GM21423 (cell line): ENCODE measurements around the gene CAMSAP1.

ENCODE experiments used
- ATAC-seq: cut with Tn5 transposase; IDR thresholded peaks from one replicate; pipeline ENCODE4 v1.9.1; 2021; ENCODE audit warnings: mild to moderate bottlenecking, moderate library complexity; ENCODE audit not compliant: unreplicated experiment

Gene CAMSAP1

DNA sequence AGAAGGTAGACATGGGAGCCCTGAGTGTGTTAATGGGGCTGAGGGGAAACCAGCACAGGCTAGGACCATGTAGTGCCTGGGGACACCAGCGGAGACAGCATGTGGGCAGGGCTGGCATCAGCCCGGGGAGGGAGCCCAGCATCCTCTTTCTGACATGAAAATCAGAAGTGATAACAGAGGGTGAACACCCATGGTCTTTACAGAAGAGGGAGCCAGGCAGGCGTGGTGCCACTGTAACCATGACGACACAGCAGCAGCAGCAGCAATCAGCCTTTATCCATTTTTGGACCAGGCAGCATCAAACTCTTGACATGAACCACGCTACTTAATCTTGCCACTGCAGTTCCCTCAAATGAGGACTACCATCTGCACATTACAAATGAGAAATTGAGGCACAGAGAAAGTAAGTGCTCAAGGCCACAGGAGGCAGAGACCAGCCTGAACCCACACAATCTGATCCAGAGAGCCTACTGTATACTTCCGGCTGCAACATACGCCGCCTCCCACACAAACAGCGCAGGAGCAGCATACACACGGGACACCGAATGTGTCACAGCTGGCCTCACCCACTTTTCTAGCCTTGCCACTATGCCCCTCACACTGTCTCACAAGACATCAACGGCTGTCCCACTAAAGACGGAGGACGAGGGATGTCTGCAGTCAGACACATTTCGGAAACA, 23.8 kb downstream of the CAMSAP1 start:
- no peak for ATAC-seq

DNA sequence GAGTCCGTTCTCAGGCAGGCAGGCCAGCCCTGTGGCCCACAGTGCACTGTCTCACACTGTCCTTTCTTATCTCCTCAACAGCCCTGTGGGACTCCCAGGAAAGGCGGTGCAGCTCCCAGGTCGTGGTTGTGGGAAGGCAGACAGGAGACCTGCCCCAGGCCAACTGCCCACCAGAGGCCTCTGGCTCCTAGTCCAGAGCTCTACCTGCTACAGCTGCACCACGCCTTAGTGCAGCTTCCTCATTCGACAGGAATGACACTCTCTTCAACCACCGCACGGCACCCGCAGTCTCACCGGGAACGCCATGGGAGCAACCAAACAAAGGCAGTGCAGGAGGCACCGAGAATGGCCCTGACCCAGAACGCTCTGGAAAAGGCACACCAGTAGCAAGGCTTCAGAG, 25.3 kb downstream of the CAMSAP1 start:
- ATAC-seq: no peak

DNA sequence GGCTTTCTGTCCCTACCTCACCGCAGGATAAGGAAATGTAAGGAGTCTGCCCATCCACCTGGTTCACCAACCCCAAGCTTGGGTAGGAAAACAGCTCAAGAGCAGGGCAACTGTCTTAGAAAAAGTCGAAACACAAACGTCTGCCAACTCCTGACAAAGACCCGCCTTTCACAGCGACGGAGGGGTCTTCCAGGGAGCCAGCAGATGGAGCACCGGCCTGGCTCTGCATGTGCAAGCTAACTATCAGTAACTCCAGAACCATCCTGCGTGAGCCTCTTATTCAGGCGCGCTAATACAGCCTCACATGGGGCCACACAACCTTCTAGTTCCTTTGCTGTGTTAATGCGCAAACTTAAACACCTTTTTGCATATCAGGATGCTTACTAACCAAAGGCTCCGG, 26.9 kb downstream of the CAMSAP1 start:
- ATAC-seq: no peak

DNA sequence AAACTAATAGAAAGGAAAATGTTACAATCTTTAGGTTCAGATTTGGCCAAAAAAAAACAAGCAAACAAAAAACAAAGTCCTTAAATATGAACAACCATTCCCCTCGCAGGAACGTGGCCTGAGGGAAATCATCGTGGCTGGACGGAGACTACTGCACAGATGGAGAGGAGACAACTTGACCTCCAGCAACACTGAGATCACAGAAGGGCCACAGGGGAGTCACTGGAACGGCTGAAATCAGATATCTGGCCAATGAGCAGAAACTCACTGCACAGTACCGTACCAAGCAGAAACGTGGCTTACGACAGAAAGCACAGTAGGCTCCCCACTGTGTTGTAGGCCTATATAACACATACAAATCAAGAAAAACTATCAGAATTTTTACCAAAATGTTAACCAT, 27.7 kb downstream of the CAMSAP1 start:
- ATAC-seq: no peak

DNA sequence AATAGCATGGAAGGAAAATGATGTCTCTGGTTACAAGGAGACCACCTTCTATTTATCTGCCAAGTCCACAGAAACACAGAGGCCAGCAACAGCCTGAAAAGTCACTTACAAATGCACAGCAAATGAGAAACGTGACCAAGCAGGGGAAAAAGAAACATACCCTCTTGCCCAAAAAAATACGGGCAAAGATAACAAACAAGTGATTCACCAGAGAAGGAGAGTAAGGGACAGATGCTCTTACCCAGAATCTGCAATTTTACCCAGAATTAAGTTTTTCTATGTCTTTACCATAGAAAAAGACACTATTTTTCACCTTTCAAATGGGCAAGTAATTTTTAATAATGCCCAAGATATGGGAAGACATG, 28.1 kb downstream of the CAMSAP1 start:
- no peak for ATAC-seq

DNA sequence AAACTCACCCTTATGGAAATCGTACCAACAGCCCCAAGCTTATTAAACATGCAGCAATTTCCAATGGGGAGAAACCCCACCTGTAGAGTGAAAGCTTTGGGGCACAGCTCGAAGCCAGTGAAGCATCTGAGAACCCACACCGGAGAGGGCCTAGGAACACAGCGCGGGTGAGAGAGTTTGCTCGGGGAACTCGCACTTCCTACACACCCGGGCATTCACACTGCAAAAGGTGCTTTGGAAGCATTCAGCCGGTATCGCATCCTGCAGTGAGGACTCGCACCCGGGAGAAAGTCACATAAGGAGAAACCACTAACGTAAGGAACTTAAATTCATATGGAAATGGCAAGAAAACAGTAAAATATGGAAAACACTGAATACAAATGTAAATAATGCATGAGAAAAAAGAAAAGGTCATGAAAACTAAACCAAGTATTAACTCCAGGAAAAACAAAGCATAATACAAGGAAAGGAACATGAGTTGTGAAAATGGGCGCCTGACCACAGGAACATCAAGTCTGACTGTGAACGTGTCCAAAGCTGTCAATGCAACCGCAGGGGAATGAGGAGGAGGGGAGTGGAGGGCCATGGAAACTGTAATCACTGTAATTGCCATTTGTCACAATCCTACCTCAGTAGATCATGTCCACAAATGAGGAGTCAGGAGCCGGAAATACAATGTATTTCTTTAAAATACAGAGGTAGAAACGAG, 28.7 kb downstream of the CAMSAP1 start:
- ATAC-seq: no peak

DNA sequence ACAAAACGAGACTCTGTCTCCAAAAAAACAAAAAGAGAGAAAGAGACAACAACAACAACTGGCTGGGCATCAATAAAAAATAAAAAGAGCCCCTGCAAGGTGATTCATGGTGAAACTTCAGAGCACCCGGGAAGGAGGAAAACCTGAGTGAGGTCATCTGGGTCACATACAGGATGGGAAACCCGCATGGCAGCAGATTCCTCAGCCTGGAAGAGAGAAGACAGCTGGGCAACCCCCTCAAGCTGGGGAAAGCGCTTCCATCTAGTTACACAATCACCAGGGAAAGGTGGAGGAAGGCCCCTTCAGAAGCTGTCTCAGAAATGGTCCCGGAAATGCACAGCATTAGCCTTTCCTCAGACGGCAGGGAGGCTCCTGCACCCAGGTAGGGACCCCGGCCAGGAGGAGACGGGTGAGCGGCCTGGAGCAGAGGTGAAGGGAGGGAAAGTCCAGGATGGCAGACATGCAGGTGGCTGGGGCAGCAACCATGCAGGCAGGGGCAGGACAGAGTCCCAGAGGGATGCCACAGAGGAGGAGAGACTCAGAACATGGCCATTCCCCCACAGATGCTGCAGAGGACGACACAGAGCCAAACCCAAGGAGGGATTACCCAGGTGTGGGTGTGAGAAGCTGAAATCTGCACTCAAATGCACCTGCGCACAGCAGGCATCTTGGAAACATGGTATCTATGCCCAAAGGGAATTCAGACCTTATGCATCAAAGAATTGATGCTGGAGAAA, 29.4 kb downstream of the CAMSAP1 start:
- no peak for ATAC-seq

DNA sequence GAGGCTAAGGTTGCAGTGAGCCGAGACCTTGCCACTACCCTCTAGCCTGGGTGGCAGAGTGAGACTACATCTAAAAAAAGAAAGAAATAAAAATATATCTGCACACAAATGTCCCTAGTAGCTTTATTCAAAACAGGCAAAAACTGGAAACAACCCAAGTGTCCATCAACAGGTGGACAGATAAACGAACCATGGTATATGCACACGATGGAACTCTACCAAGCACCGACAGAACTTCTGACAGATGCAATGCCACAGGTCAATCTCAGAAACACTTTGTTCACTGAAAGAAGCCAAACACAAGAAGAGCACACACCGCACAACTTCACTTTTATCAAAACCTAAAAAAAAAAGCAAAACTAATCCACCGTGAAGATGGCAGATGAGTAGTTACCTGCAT, 30.4 kb downstream of the CAMSAP1 start:
- ATAC-seq: no peak

DNA sequence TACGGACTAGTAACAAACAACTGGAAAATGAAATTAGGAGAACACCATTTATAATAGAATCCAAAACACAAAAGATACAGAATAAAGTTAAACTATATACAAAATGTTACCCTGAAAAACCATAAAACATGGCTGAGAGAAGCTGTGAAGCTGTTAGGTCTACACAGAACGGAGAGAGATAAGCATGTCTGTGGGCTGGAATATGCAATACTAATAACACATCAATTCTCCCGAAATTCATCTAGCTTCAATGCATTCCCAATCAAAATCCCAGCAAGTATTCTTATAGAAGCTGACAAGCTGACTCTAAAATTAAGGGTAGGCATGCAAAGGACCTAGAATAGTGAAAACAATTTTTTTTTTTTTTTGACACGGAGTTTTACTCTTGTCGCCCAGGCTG, 32.5 kb downstream of the CAMSAP1 start:
- no peak for ATAC-seq

DNA sequence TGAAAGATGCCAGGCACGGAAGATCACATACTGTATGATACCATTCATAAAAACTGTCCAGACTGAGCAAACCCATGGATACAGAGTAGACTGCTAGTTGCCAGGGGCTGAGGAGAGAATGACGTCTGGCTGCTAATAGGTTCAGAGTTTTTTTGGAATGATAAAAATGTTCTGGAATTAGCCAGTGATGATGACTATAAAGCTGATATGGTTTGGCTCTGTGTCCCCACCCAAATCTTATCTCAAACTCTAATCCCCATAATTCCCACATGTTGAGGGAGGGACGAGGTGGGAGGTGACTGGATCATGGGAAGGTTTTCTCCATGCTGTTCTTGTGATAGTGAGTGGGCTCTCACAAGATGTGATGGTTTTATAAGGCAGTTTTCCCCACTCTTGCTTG, 37.4 kb downstream of the CAMSAP1 start:
- ATAC-seq: no peak

DNA sequence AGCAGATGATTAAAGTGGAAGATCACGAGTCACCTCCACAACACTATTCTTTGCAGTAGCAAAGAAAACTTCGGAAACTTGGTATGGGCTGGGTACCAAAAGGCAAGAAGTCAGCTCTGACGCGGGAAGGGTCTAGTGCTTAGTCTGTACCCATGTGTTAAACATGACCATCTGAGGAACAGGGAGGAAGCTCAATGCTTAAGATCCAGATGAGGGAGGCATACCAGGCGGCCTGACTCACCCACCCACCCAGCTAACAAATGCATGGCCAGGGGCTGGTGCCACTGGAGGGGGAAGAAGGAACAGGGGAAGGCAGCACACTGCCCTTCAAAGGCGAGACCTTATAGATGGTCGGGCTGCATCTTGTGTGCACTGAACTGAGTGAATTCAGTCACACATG, 41.8 kb downstream of the CAMSAP1 start:
- ATAC-seq: no peak

DNA sequence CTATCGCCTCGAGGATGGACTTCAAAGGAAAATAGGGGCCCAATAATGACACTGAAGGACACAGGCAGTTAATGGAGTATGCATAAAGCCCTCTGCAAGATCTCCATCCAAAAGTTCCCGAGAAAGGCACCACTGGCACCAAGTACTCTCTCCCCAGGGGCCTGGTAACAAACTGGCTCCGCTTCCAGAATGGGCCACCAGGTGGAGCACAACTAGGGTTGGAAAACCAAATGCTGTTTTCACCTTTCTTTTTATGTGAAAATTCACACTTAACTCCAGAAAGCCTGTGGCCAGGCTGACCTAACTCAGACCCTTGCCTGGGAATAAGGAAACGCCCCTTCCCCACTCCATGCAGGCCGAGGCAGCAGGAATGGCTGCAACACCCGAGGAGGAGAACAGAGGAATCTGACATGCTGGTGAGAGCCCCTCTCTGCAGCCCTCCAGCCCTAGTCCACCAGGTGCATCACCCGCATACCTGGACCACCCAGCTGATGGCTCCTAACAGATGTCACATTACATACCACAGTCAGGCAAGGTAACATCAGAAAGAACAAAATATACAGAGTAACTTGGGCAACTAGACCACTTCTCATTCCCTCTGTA, 42.8 kb downstream of the CAMSAP1 start:
- ATAC-seq: no peak

DNA sequence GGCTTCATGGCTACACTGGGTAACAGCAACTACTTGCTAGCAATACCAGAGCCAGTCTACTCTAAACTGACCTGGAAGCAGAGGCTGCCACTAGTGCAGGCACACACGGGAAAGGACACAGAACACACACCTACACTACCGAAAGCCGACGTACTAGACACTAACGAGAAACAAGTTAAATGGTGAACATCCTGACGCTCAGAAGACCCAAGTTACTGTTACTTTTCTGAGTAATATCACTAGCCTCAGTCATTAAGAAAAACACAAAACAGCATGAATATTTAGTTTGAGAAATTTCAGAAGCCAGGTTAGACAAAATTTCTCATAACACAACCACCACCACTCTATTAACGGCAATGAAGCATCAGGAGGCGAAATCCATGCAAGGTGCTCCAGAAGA, 44.5 kb downstream of the CAMSAP1 start:
- ATAC-seq: no peak

DNA sequence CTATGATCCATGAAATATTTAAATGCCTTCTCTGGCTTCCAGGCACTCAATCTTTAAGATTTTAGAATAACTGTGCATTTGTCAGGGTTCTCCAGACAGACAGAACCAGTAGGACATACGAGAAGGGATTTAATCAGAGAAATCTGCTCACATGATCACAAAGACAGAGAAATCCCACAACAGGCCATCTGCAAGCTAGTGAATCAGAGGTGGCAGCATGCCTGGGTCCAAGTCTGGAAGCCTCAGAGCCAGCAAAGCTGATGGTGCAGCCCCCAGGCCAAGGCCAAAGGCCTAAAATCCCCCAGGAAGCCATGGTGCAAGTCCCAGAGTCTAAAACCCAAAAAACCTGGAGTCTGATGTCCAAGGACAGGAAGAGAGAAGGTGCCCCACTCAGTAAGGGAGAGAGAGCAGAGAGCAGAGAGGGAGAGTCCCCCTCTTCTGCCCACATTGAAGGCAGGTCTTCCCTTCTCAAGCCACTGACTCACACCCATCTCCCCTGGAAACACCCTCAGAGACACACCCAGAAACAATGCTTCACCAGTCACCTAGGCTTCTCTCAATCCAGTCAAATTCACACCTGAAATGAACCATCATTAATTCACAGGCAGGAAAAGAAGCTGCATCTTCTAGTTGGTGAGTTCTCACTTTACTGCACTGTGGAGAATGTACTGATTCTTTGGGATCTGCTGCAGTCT, 48.7 kb downstream of the CAMSAP1 start:
- no peak for ATAC-seq

DNA sequence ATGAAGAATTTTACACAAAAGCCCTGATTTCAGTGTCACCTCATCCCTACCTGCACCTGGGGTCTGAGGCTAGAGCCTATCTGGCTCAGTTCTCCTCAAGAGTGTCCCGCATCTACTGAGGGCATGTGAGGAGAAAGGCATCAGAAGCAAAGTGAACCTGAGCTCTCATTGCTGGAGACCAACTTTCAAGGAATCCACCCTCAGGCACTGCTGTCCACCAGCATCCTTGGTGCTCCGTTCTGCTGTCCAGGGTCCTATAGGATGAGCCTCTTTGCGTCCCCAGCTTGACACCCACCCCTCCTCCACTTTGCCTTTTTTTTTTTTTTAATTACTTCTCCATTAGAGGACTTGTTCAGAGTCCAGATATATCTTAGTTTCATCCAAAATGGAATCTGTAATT, 49.5 kb downstream of the CAMSAP1 start:
- no peak for ATAC-seq

DNA sequence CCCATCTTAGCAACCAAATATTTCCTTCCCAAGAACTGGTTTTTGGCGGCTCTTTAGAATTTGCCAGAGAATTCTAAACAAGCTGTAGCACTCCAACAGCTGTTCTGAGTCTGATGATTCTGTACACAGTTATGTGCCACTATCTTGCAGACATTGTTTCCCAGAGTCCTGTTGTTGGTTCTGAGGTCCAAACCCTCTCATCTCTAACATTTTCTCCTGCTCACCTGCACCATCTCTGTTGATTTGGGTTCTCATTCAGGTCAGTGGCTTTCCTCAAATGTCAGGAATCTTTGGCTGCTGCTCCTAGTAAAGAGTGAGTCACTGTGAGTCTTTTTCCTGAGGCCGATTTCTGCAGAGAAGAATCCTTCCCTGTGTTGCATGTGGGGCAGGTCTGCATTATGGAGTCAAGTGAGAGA, 50.0 kb downstream of the CAMSAP1 start:
- no peak for ATAC-seq

DNA sequence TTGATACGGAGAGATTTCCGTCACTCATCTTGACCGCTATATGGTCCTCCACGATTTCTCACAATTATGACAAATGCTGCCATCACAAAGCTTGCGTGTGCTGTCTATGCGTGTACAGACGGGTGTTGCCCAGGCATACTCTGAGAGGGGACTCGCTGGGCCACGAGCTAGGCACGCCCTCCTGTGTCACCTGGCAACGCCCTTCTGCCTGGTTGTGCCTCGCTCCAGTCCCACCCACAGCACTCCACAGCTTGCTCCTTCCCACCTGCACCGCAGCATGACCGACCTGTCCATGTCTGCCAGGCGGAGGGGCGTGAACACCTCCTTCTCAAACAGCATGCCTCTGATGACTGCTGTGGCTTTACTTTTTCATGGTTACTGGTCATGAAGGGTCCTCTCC, 55.6 kb downstream of the CAMSAP1 start:
- ATAC-seq: no peak

DNA sequence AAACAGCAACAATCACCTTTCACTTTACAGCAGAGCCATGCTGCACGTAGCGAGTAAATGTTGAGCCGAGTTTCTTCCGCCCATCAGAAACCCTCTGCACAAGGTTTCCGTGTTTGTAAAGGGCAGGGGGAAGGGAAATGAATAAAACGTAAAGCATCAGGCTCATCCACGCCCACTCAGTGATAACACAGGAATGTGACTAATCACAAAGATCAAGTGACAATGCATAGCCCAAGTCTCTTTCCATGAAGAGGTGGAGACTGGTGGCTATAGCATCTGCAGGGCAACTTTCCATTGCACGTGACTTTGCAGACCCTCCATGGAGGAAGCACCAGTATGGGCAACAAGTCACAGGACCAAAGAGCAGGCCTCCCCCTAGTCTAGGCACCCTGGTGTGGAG, 56.6 kb downstream of the CAMSAP1 start:
- ATAC-seq: no peak

DNA sequence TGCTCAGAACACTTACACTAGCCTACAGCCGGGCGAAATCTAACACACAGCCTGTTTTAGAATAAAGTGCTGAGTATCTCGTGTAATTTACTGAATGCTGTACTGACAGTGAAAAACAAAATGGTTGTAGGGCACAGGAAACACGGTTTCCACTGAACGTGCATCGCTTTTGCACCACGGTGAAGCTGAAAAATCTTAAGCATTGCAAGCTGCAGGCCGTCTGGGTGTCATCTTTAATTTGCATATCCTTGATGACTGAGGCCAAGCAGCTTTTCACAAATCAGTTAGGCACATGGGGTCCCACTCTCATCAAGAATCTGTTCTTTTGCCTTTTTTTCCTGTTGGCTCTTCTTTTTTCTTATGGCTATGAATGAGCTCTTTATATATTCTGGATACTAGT, 58.2 kb downstream of the CAMSAP1 start:
- no peak for ATAC-seq

DNA sequence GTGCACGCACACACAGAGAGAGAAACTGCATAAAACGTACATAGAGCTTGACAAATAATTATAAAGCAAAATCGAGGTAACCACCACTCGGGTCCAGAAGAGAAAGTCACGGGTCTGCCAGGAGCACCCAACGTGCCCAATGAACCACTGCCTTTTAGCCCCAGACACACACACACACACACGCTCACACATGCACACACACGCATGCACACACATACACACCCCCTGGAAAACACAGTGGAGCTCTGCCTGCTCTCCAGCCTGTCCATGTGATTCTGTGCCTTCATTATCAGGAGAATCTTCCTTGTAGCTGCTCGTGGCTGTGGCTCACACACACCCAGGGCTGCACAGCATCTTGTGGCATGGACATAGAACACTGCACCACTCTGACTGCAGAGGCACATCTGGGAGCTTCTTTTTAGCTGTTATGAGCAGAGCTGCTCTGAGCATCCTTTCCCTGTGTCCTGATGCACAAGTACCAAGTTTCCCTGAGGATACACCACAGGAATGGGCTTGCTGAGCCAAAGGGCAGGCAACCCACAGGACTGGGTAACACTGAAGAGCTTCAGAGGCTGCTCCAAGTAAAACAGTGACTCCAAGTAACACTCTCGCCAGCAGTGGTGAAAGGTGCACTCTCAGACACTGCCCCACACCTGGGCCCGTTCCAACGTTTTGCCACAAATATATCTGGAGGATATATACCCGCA, 58.9 kb downstream of the CAMSAP1 start:
- ATAC-seq: no peak

DNA sequence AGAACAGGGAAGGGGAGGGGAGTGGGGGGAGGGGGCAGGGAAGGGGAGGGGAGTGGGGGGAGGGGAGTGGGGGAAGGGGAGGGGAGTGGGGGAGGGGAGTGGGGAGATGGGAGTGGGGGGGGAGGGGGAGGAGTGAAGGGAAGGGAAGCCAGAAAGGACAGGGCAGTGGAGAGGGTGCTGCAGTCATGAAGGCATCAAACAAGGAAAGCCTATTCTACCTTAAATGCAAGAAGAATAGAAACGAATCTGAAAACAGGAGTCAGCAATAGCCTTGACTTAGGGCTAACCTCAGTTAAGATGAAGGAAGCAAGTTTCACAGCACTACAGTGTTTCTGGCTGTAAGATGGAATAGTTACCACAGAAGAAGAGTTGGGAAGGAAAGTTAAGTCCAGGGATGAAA, 59.5 kb downstream of the CAMSAP1 start:
- ATAC-seq: no peak
